HG03060 (cell line): ENCODE measurements around the gene IGFALS.

ENCODE experiments used
- ATAC-seq: cut with Tn5 transposase; IDR thresholded peaks from one replicate; pipeline ENCODE4 v1.9.1; 2021; ENCODE audit warnings: low read depth, moderate number of reproducible peaks; ENCODE audit not compliant: unreplicated experiment

The IGFALS gene

GRCh38 chr16:1747934-1748333 is 45.6 kb downstream of the IGFALS start:
- no peak for ATAC-seq

- no peak for ATAC-seq
Observed at GRCh38 chr16:1746693-1747195, 46.8 kb downstream of the IGFALS start.

DNA sequence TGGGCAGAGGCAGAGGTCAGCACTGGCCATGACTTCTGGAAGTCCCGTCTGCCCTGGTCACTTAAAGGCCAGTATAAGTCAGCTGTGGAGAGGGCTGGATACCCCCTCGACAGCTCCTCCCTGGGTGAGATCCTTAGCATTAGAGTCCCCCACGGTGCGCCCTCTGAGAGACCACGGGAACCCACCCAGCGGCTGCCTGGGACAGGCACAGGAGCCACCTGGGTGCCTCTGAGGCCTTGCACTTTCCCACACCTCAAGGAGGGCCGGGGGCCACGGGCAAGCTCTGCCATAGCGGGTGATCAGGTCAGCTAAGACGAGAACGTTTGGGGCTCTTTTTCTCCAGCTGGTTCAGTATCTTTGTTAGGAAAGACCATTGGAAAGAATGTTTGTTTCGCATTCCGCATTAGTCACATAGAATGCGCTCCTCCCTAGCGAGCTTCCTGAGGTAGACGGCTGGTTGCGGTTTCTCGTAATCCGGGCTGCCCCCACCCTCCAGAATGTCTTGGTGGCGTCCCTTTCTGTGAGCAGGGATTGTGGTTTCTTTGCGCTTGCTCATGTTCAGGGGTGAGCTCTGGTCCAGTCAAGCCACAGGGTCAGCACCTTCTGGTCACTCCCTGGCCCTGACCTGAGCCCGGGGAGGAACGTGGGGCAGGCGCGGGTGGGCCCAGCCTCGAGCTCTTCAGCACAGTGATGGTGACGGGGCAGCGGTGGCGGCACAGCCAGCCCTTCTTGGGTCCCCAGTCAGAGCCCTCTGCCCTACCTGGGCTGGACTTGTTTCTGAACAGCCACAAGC is 47.4 kb downstream of the IGFALS start:
- no peak for ATAC-seq

- no peak for ATAC-seq
Observed at GRCh38 chr16:1745181-1745899, 48.2 kb downstream of the IGFALS start.

- no peak for ATAC-seq
Observed at GRCh38 chr16:1744338-1744840, 49.1 kb downstream of the IGFALS start.

- no peak for ATAC-seq
Observed at GRCh38 chr16:1743376-1744337, 49.8 kb downstream of the IGFALS start.

DNA sequence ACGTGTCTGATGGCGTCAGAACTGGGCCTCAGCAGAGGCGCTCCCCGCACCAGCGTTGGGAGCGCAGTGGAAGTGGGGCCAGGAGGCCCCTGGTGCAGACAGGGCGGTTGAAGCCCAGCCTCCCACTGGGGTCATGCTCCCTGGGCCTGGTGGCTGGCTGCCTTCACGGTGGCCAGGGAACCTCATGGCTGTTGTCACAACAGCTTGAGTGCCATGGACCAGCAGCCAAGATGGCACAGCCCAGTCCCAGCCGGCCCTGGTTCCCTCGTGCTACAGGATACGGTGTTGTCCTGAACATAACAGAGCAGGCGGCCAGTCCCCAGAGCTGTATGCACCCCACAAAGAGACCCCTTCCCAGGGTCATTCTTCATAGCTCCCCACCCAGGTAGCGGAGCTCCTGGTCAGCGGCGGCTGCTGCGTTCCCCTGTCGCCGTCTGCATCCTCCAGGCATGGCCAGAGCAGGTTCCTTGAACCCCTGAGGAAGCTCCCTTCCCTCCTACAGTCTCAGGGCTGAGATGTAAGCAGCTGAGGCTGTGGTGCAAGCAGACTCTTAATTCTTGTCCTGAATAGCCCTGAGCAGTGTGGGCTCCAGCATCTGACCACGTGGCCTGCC is 51.8 kb downstream of the IGFALS start:
- no peak for ATAC-seq

DNA sequence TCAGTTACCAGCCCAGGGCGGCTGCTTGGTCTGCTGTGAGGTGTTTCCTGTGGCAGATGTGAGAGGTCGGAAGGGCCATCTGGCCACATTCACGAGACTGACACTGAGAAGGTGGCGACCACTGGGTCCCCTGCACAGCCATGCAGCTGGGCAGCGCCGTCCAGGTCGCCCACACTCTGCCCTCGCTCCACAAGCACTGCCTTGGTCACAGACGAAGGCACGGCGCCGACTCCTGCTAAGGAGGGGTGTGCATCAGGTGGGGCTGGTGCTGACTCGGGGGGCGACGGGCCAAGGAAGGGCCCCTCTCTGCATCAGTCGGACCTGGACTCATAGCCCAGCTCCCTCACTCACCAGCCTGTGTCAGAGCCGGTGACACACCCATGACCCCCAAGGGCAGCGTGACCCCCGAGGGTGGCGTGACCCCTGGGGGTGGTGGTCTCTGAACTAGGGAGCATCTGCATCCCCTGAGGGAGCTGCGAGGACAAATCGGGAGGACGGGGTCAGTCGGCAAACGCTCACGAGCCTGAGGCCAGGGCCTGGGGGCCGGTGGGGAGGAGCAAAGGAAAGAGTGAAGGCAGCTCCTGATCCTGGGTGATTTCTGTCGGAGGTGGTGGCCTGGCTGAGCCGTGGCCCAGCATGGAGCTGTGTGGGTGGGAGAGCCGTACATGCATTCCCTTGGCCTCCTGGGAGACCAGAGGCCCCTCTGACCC is 52.6 kb downstream of the IGFALS start:
- no peak for ATAC-seq
